ENCODE data around the gene VSIG10L. TPM values are rescaled to one million over a fixed set of nuclear protein-coding genes. Genes with fewer than 3 reads are reported as not detected.
A peak's percentile ranks its signal among the peaks of the same experiment; 100 is the strongest.

Gene VSIG10L
- polyA plus RNA-seq, 1 donor (not counting 4 experiments of a cell fraction or from before 2014, with no cell fraction given): 1.5 TPM

DNA sequence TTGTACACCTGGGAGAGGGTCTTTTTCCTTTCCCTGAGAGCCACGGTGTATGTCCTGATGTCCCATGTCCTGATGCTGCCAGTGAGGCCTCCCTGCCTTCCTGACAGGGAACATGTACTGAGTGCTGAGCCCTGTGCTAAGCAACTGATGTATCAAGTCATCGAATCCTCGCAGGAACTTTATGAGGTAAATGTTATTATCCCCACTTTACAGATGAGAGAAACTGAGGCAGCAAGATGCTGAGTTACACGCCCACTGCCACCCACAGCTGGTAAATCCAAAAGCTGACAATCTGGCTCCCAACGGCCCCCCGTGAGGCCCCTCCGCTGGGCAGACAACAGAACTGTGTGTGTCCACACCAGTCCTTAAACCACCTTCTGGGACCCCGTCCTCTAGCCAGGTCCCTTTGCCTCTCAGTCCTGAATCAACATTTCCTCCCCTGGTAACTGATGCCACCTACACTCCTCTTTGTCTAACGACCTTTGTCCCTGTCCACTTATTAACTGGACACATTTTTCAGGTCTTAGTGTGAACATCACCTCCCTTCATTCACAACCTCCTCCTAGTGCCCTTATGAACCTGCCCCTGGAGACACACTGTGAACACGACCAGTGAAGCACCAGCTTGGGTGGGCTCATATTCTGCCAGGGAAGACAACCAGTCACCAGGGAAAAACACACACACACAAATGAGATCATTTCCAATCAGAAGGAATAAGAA is 5.4 kb upstream of the VSIG10L start:
- no peak for FAIRE-seq
- no peaks in the 10 kb centered on the region for H3K4me1 ChIP-seq (ENCODE audit: control insufficient read depth, extremely low read depth, insufficient read depth, low read length)
- no peak for DNase-seq (ENCODE audit: low read depth, low spot score)
- dilution Hi-C loops (cut with MboI; ENCODE audit: extremely low pct_ligation_motif_present, low sequenced_read_pairs): no loop called here
- H3K79me2 ChIP-seq (ENCODE audit: control insufficient read depth, insufficient read depth, low read length): no peaks in the 10 kb centered on the region
- no peaks in the 10 kb centered on the region for H4K20me1 ChIP-seq (ENCODE audit: control insufficient read depth, extremely low read depth, insufficient read depth, low read length)
- no peak overlapping the region for H3K9ac ChIP-seq (ENCODE audit: control insufficient read depth, extremely low read depth, insufficient read depth, low read length)
- no peaks in the 10 kb centered on the region for H3K9me1 ChIP-seq (ENCODE audit: control insufficient read depth, extremely low read depth, insufficient read depth, low read length)
- TF ChIP-seq, protein P1, sequence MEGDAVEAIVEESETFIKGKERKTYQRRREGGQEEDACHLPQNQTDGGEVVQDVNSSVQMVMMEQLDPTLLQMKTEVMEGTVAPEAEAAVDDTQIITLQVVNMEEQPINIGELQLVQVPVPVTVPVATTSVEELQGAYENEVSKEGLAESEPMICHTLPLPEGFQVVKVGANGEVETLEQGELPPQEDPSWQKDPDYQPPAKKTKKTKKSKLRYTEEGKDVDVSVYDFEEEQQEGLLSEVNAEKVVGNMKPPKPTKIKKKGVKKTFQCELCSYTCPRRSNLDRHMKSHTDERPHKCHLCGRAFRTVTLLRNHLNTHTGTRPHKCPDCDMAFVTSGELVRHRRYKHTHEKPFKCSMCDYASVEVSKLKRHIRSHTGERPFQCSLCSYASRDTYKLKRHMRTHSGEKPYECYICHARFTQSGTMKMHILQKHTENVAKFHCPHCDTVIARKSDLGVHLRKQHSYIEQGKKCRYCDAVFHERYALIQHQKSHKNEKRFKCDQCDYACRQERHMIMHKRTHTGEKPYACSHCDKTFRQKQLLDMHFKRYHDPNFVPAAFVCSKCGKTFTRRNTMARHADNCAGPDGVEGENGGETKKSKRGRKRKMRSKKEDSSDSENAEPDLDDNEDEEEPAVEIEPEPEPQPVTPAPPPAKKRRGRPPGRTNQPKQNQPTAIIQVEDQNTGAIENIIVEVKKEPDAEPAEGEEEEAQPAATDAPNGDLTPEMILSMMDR (optimal IDR thresholded peaks at IDR 0.05 in 1 of 3, IDR thresholded peaks at IDR 0.05 in 1 of 3, conservative IDR thresholded peaks at IDR 0.05 in 1 of 3; ENCODE audit: extremely low read depth in 1 of 3, insufficient read depth in 2 of 3, low read length in 3 of 3): no peak
- TF ChIP-seq EZH2 (IDR thresholded peaks at IDR 0.05; ENCODE audit: low read length): no peak
- H2AFZ ChIP-seq (ENCODE audit: control insufficient read depth, low read length): no peak overlapping the region
- no peaks in the 10 kb centered on the region for H3K27me3 ChIP-seq (ENCODE audit: control insufficient read depth, extremely low read depth, insufficient read depth, low read length)
- no peak overlapping the region for H3K4me3 ChIP-seq (ENCODE audit: control insufficient read depth in 2 of 3, extremely low read depth in 1 of 3, insufficient read depth in 2 of 3, low read depth in 1 of 3, low read length in 3 of 3)
- no peak overlapping the region for H3K27ac ChIP-seq (ENCODE audit: control insufficient read depth, insufficient read depth, low read length)
- H3K4me2 ChIP-seq (ENCODE audit: control insufficient read depth, extremely low read depth, insufficient read depth, low read depth, low read length): no peak overlapping the region
- no peaks in the 10 kb centered on the region for H3K9me3 ChIP-seq (ENCODE audit: control insufficient read depth, low read depth, low read length)
- H3K36me3 ChIP-seq (ENCODE audit: control insufficient read depth in 2 of 2, extremely low read depth in 1 of 2, insufficient read depth in 2 of 2, low read length in 2 of 2): peaks cover 4 to 20% of the 10 kb centered on the region in 2 experiments

DNA sequence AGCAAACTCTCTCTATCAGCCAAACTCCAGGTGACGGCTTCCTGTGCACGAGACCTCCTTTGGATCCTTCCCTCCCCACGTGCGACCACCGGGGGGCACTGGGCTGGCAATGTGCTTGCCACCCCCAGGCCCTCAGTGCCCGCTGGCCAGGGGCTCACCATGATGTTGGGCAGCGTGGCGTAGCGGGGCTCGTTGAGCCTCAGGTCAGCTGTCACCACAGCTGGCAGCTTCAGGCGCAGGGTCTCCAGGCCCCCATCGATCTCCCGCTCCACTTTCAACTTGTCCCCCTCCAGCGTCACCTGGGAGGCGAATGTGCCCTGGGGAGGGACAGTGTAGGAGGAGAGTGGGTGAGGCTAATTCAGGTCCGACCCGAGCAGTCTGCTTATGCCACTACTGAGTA is 4.8 kb upstream of the VSIG10L start:
- Histone ChIP-seq H3K9me3 (ENCODE audit: control insufficient read depth, low read depth, low read length) (no peaks in the 10 kb centered on the region), H3K27me3 (ENCODE audit: control insufficient read depth, extremely low read depth, insufficient read depth, low read length) (no peaks in the 10 kb centered on the region), H4K20me1 (ENCODE audit: control insufficient read depth, extremely low read depth, insufficient read depth, low read length) (no peaks in the 10 kb centered on the region), H3K79me2 (ENCODE audit: control insufficient read depth, insufficient read depth, low read length) (no peaks in the 10 kb centered on the region), H3K36me3 (ENCODE audit: control insufficient read depth in 2 of 2, extremely low read depth in 1 of 2, insufficient read depth in 2 of 2, low read length in 2 of 2) (peaks cover 4 to 20% of the 10 kb centered on the region in 2 experiments), H3K27ac (ENCODE audit: control insufficient read depth, insufficient read depth, low read length) (no peak overlapping the region), H3K9ac (ENCODE audit: control insufficient read depth, extremely low read depth, insufficient read depth, low read length) (no peak overlapping the region), H3K4me1 (ENCODE audit: control insufficient read depth, extremely low read depth, insufficient read depth, low read length) (no peaks in the 10 kb centered on the region), H3K9me1 (ENCODE audit: control insufficient read depth, extremely low read depth, insufficient read depth, low read length) (no peaks in the 10 kb centered on the region), H3K4me2 (ENCODE audit: control insufficient read depth, extremely low read depth, insufficient read depth, low read depth, low read length) (no peak overlapping the region), H2AFZ (ENCODE audit: control insufficient read depth, low read length) (no peak overlapping the region), H3K4me3 (ENCODE audit: control insufficient read depth in 2 of 3, extremely low read depth in 1 of 3, insufficient read depth in 2 of 3, low read depth in 1 of 3, low read length in 3 of 3) (no peak overlapping the region)
- dilution Hi-C loops (cut with MboI; ENCODE audit: extremely low pct_ligation_motif_present, low sequenced_read_pairs): no loop called here
- FAIRE-seq: no peak
- TF ChIP-seq EZH2 (IDR thresholded peaks at IDR 0.05; ENCODE audit: low read length): no peak
- TF ChIP-seq, protein P1 (optimal IDR thresholded peaks at IDR 0.05 in 1 of 3, IDR thresholded peaks at IDR 0.05 in 1 of 3, conservative IDR thresholded peaks at IDR 0.05 in 1 of 3; ENCODE audit: extremely low read depth in 1 of 3, insufficient read depth in 2 of 3, low read length in 3 of 3): peak in 1 of 3 experiments; percentile 15
- no peak for DNase-seq (ENCODE audit: low read depth, low spot score)

Measured in keratinocyte (primary cell).